SU-DHL-6 (cell line): Measurements from ENCODE around the gene AP5M1.

Experiments
- H2AFZ ChIP-seq: fragments of 200-600 bp; sonication (generic); 2 replicates; pipeline ENCODE4 v1.6.1; 2014; ENCODE audit warnings: low read depth, mild to moderate bottlenecking, moderate library complexity, mixed read lengths, antibody characterized with exemption, low read length; ENCODE audit not compliant: severe bottlenecking
- H3F3A ChIP-seq: fragments of 200-600 bp; shearing (Covaris generic); 2 replicates; pipeline ENCODE4 v1.6.0; 2016; ENCODE audit warnings: antibody characterized with exemption, mild to moderate bottlenecking; ENCODE audit not compliant: insufficient read depth
- H3K27ac ChIP-seq: fragments of 200-600 bp; sonication (generic); 2 replicates; pipeline ENCODE4 v1.5.1; 2016; ENCODE audit warnings: low read depth, mild to moderate bottlenecking, low read length, moderate library complexity, mixed read lengths
- H3K27me3 ChIP-seq: fragments of 200-600 bp; sonication (generic), shearing (Covaris generic); 2 replicates; pipeline ENCODE4 v1.6.0; 2014; ENCODE audit warnings: mild to moderate bottlenecking, low read length
- H3K36me3 ChIP-seq: fragments of 200-600 bp; sonication (generic); 2 replicates; pipeline ENCODE4 v1.6.1; 2014; ENCODE audit warnings: mild to moderate bottlenecking, low read length, mixed read lengths
- H3K4me2 ChIP-seq: fragments of 300-600, 200-600 bp; shearing (Covaris generic), sonication (generic); 2 replicates; pipeline ENCODE4 v1.6.0; 2014; ENCODE audit warnings: low read length, low read depth, mild to moderate bottlenecking; ENCODE audit not compliant: poor library complexity, severe bottlenecking
- H3K4me3 ChIP-seq: fragments of 200-600 bp; sonication (generic); 2 replicates; pipeline ENCODE4 v1.5.1; 2014; ENCODE audit warnings: antibody characterized with exemption, low read length, mild to moderate bottlenecking, mixed read lengths; ENCODE audit not compliant: insufficient read depth, poor library complexity, severe bottlenecking
- H3K79me2 ChIP-seq: fragments of 200-600 bp; sonication (generic); 2 replicates; pipeline ENCODE4 v1.6.1; 2014; ENCODE audit warnings: mild to moderate bottlenecking, low read length, moderate library complexity; ENCODE audit not compliant: insufficient read depth
- H3K9ac ChIP-seq: fragments of 200-600 bp; sonication (generic); 2 replicates; pipeline ENCODE4 v1.7.0; 2014; ENCODE audit warnings: mild to moderate bottlenecking, low read length
- H3K9me2 ChIP-seq: fragments of 200-600 bp; sonication (generic); replicated peaks from 2 replicates; pipeline ENCODE4 v1.6.1; 2014; ENCODE audit warnings: low read length; ENCODE audit not compliant: insufficient read depth
- H3K9me3 ChIP-seq: fragments of 200-600 bp; sonication (generic); 2 replicates; pipeline ENCODE4 v1.6.1; 2014; ENCODE audit warnings: low read length, mixed read lengths; ENCODE audit not compliant: insufficient read depth
- H4K20me1 ChIP-seq: fragments of 200-600 bp; sonication (generic); 2 replicates; pipeline ENCODE4 v1.6.1; 2014; ENCODE audit warnings: low read depth, mild to moderate bottlenecking, antibody characterized with exemption, low read length, moderate library complexity, mixed read lengths
- EZH2phosphoT487 ChIP-seq: fragments of 200-600 bp; sonication (generic), shearing (Covaris generic); conservative IDR thresholded peaks from 2 replicates; pipeline ENCODE4 v1.6.1; 2018; ENCODE audit warnings: mild to moderate bottlenecking, antibody characterized with exemption, low read length, moderate library complexity, mixed read lengths
- TF ChIP-seq, protein P1 (sequence below): fragments of 200-600 bp; sonication (generic); IDR thresholded peaks from one replicate; pipeline ENCODE4 v1.5.1; 2017; ENCODE audit warnings: antibody characterized with exemption, mild to moderate bottlenecking, low read length, moderate library complexity; ENCODE audit not compliant: insufficient read depth, poor library complexity, severe bottlenecking

Gene AP5M1

DNA sequence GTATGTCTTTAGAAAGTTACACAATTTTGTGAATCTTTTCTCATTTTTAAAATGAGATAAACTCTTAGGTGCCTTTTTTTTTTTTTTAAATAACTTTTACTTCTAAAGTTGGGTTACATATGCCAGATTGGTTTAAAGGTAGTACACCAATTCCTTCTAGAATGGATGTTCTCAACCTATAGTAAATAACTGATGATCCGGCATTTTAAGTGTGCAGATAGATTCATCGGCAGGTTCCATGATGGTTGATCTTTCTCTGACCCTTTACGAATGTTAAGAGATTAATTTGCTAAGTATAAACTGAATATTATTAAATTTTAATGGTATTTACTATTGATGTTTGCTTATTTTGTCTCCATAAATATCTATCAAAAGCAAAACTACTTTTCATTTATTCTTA, 8.3 kb downstream of the AP5M1 start:
- Histone ChIP-seq H3K27me3 (no peaks in the 10 kb centered on the region), H3K36me3 (peaks cover 23% of the 10 kb centered on the region; the same call in 1 of the 2 replicates), H3K9me3 (no peaks in the 10 kb centered on the region), H4K20me1 (peaks cover 4% of the 10 kb centered on the region; the same call in 1 of the 2 replicates), H3K9me2 (no peaks in the 10 kb centered on the region), H2AFZ (no peak overlapping the region), H3K79me2 (peaks cover 54% of the 10 kb centered on the region), H3K27ac (no peak overlapping the region), H3K4me2 (no peak overlapping the region), H3K4me3 (no peak overlapping the region), H3K9ac (no peak overlapping the region), H3F3A (no peaks in the 10 kb centered on the region)
- TF ChIP-seq, protein P1, sequence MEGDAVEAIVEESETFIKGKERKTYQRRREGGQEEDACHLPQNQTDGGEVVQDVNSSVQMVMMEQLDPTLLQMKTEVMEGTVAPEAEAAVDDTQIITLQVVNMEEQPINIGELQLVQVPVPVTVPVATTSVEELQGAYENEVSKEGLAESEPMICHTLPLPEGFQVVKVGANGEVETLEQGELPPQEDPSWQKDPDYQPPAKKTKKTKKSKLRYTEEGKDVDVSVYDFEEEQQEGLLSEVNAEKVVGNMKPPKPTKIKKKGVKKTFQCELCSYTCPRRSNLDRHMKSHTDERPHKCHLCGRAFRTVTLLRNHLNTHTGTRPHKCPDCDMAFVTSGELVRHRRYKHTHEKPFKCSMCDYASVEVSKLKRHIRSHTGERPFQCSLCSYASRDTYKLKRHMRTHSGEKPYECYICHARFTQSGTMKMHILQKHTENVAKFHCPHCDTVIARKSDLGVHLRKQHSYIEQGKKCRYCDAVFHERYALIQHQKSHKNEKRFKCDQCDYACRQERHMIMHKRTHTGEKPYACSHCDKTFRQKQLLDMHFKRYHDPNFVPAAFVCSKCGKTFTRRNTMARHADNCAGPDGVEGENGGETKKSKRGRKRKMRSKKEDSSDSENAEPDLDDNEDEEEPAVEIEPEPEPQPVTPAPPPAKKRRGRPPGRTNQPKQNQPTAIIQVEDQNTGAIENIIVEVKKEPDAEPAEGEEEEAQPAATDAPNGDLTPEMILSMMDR, result no peak
- no peak for TF ChIP-seq EZH2phosphoT487

DNA sequence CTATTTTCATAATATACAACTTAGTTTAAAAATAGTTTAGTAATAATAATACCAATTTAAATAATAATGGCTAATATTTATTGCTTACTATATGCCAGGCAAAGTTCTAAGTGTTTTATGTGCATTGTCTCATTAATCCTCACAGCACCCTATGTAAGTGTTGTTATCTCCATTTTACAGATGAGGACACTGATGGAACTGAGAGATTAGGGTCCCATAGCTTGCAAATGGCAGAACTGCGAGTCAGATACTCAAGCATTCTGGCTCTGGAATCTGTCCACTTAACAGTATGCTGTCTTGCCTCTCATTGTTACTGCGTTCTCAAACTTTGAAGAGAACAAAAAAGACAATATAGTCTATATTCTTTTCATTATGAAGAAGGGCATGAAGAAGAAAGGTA, 19.0 kb downstream of the AP5M1 start:
- Histone ChIP-seq H3K4me3 (no peak overlapping the region), H4K20me1 (no peaks in the 10 kb centered on the region), H3K9me3 (no peaks in the 10 kb centered on the region), H3K9ac (no peak overlapping the region), H3K36me3 (peaks cover 50% of the 10 kb centered on the region), H3K4me2 (no peak overlapping the region), H2AFZ (no peak overlapping the region), H3K9me2 (no peaks in the 10 kb centered on the region), H3K27ac (no peak overlapping the region), H3K79me2 (no peaks in the 10 kb centered on the region), H3K27me3 (no peaks in the 10 kb centered on the region), H3F3A (no peaks in the 10 kb centered on the region; the same call in 1 of the 2 replicates)
- no peak for TF ChIP-seq EZH2phosphoT487
- TF ChIP-seq, protein P1, result no peak

DNA sequence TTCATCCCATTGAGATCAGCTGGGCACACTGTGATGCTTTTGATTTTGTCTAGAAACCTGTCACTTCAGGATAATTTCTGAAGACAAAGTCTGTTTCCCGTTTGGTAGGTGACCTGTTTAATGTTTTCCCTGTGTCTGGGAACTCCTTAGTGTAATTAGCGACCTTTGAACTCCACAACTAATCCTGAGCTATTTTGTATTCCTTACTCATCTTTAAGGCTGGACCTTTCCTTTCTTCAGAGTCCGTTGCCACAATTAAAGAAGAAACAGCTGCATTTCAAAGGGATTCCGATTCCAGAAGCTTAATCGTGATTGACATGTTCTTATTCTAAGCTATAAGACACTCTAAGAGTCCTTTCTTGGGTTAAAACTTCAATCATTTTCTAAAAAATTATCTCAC, 22.0 kb downstream of the AP5M1 start:
- TF ChIP-seq, protein P1, result no peak
- no peak for TF ChIP-seq EZH2phosphoT487
- Histone ChIP-seq H4K20me1 (no peaks in the 10 kb centered on the region), H3K27ac (no peak overlapping the region)

More for the DNA sequence above, 22.0 kb downstream of the AP5M1 start:
- H3K36me3 ChIP-seq, result peaks cover 31% of the 10 kb centered on the region; the same call in 1 of the 2 replicates
- no peak overlapping the region for H3K9ac ChIP-seq
- H3K9me2 ChIP-seq, result no peaks in the 10 kb centered on the region
- H3F3A ChIP-seq, result peaks cover 4% of the 10 kb centered on the region; the same call in 1 of the 2 replicates
- no peak overlapping the region for H3K4me3 ChIP-seq
- H3K27me3 ChIP-seq, result no peaks in the 10 kb centered on the region
- H2AFZ ChIP-seq, result no peak overlapping the region
- H3K79me2 ChIP-seq, result no peaks in the 10 kb centered on the region
- no peaks in the 10 kb centered on the region for H3K9me3 ChIP-seq
- no peak overlapping the region for H3K4me2 ChIP-seq
